IMR-90 (cell line): Measurements from ENCODE around the gene HLA-DPA1. TPM values are rescaled to one million over a fixed set of nuclear protein-coding genes. Genes with fewer than 3 reads are reported as not detected.

Experiments
- ATAC-seq: fragments of 200-7000 bp; cut with Tn5 transposase; 2 replicates; pipeline ENCODE4 v1.9.1; 2020; ENCODE audit warnings: low read depth, mild to moderate bottlenecking, moderate library complexity
- BruUV-seq: library from RNA; stranded (reverse); fragments of 400-500 nt; replicated peaks from 2 replicates; lab custom pipeline; 2021; lab: Mats Ljungman, UMichigan
- CTCF ChIA-PET: fragments of 300-600 bp; formaldehyde crosslinking; extraction: SDS; loops from one replicate; lab custom pipeline; 2021; ENCODE audit warnings: antibody characterized with exemption; lab: Yijun Ruan, JAX
- POLR2A ChIA-PET: fragments of 300-600 bp; sonication (Branson Sonifier 250); formaldehyde crosslinking; loops from one replicate; lab custom pipeline; 2022; ENCODE audit warnings: antibody characterized with exemption; ENCODE audit not compliant: unreplicated experiment; lab: Charles Lee
- DNase-seq: peaks from one replicate; pipeline ENCODE4 v3.0.0; 2013
- H2AFZ ChIP-seq: replicated peaks from 2 replicates; pipeline ENCODE3; 2013; ENCODE audit warnings: low read length, mild to moderate bottlenecking; ENCODE audit not compliant: poor library complexity
- H2AK5ac ChIP-seq: 2 replicates; pipeline ENCODE4 v1.6.1; 2013; ENCODE audit warnings: low read depth, low read length, inconsistent platforms
- H2AK9ac ChIP-seq: replicated peaks from 2 replicates; pipeline ENCODE3; 2013; ENCODE audit warnings: mild to moderate bottlenecking, low read depth, low read length, moderate library complexity; ENCODE audit not compliant: poor library complexity
- H2BK120ac ChIP-seq: 2 replicates; pipeline ENCODE4 v1.6.1; 2013; ENCODE audit warnings: low read depth, low read length, inconsistent platforms
- H2BK15ac ChIP-seq: 3 replicates; pipeline ENCODE4 v1.6.1; 2013; ENCODE audit warnings: low read depth, low read length, inconsistent platforms
- H2BK20ac ChIP-seq: 2 replicates; pipeline ENCODE4 v1.6.1; 2013; ENCODE audit warnings: low read depth, mild to moderate bottlenecking, inconsistent platforms, low read length, moderate library complexity
- H2BK5ac ChIP-seq: 2 replicates; pipeline ENCODE4 v1.6.1; 2013; ENCODE audit warnings: mild to moderate bottlenecking, low read depth, low read length, inconsistent platforms; ENCODE audit not compliant: poor library complexity, severe bottlenecking
- H3K14ac ChIP-seq: replicated peaks from 2 replicates; pipeline ENCODE4 v1.6.1; 2013; ENCODE audit warnings: low read depth, low read length, inconsistent platforms
- H3K18ac ChIP-seq: 2 replicates; pipeline ENCODE4 v1.6.1; 2013; ENCODE audit warnings: low read depth, low read length, control low read depth
- H3K23ac ChIP-seq: 2 replicates; pipeline ENCODE4 v1.6.1; 2013; ENCODE audit warnings: low read depth, low read length, inconsistent platforms
- H3K27ac ChIP-seq: 2 replicates; pipeline ENCODE4 v1.5.1; 2013; ENCODE audit warnings: mild to moderate bottlenecking, control low read depth, low read length; ENCODE audit not compliant: insufficient read depth
- H3K27me3 ChIP-seq: 2 replicates; pipeline ENCODE4 v1.6.1; 2013; ENCODE audit warnings: low read length; ENCODE audit not compliant: control insufficient read depth, insufficient read depth
- H3K36me3 ChIP-seq: 2 replicates; pipeline ENCODE4 v1.6.1; 2013; ENCODE audit warnings: low read length, mixed read lengths; ENCODE audit not compliant: control insufficient read depth, insufficient read depth
- H3K4ac ChIP-seq: 2 replicates; pipeline ENCODE4 v1.6.1; 2013; ENCODE audit warnings: low read depth, low read length, inconsistent platforms
- H3K4me1 ChIP-seq: 2 replicates; pipeline ENCODE4 v1.6.1; 2013; ENCODE audit warnings: low read length, mixed read lengths; ENCODE audit not compliant: control insufficient read depth, insufficient read depth
- H3K4me2 ChIP-seq: 2 replicates; pipeline ENCODE4 v1.6.1; 2013; ENCODE audit warnings: low read depth, mild to moderate bottlenecking, control low read depth, low read length, moderate library complexity
- H3K4me3 ChIP-seq: 2 replicates; pipeline ENCODE4 v1.5.1; 2013; ENCODE audit warnings: low read depth, mild to moderate bottlenecking, control low read depth, low read length, moderate library complexity; ENCODE audit not compliant: insufficient read depth
- H3K56ac ChIP-seq: 2 replicates; pipeline ENCODE4 v1.6.1; 2013; ENCODE audit warnings: low read length, inconsistent platforms; ENCODE audit not compliant: insufficient read depth; ENCODE audit errors: extremely low read depth
- H3K79me1 ChIP-seq, 2 experiments: 2 replicates each; pipeline ENCODE4 v1.6.1; 2013; ENCODE audit warnings: low read length in 2 of 2, inconsistent platforms in 1 of 2, low read depth in 1 of 2
- H3K9ac ChIP-seq: 2 replicates; pipeline ENCODE4 v1.6.1; 2013; ENCODE audit warnings: low read depth, low read length, control low read depth
- H3K9me1 ChIP-seq: 2 replicates; pipeline ENCODE4 v1.6.1; 2013; ENCODE audit warnings: low read length, inconsistent platforms; ENCODE audit not compliant: insufficient read depth
- H3K9me3 ChIP-seq: 2 replicates; pipeline ENCODE4 v1.6.1; 2013; ENCODE audit warnings: low read length; ENCODE audit not compliant: control insufficient read depth, insufficient read depth
- H4K20me1 ChIP-seq: 2 replicates; pipeline ENCODE4 v1.6.1; 2013; ENCODE audit warnings: low read length, inconsistent platforms; ENCODE audit not compliant: insufficient read depth
- H4K5ac ChIP-seq: 2 replicates; pipeline ENCODE4 v1.6.1; 2013; ENCODE audit warnings: mild to moderate bottlenecking, low read depth, low read length, control low read depth
- H4K8ac ChIP-seq, 2 experiments: 2 replicates each; pipeline ENCODE4 v1.6.1; 2013; ENCODE audit warnings: low read depth in 2 of 2, low read length in 2 of 2, control low read depth in 1 of 2, inconsistent platforms in 1 of 2
- H4K91ac ChIP-seq: 2 replicates; pipeline ENCODE4 v1.6.1; 2013; ENCODE audit warnings: low read depth, low read length, inconsistent platforms; ENCODE audit not compliant: insufficient read depth
- BHLHE40 ChIP-seq: fragments of 150-350 bp; IDR thresholded peaks from 2 replicates; pipeline ENCODE4 v1.6.1; 2016; ENCODE audit warnings: mild to moderate bottlenecking, low read depth, low read length
- CEBPB ChIP-seq: IDR thresholded peaks from 2 replicates; pipeline ENCODE4 v1.6.1; 2012; ENCODE audit warnings: low read depth, low read length, improper control_type of control experiment
- CHD1 ChIP-seq: IDR thresholded peaks from 2 replicates; pipeline ENCODE4 v1.6.1; 2012; ENCODE audit warnings: low read depth, low read length, improper control_type of control experiment
- CTCF ChIP-seq: conservative IDR thresholded peaks from 2 replicates; pipeline ENCODE4 v1.5.1; 2012; ENCODE audit warnings: mild to moderate bottlenecking, low read depth, low read length, improper control_type of control experiment
- ELK1 ChIP-seq: fragments of 150-350 bp; IDR thresholded peaks from 2 replicates; pipeline ENCODE4 v1.6.1; 2016; ENCODE audit warnings: low read depth, mild to moderate bottlenecking, low read length, moderate library complexity, borderline replicate concordance
- FOS ChIP-seq: fragments of 150-350 bp; IDR thresholded peaks from 2 replicates; pipeline ENCODE4 v1.6.1; 2016; ENCODE audit warnings: low read depth, low read length
- MAFK ChIP-seq: IDR thresholded peaks from 2 replicates; pipeline ENCODE4 v1.6.1; 2012; ENCODE audit warnings: low read depth, low read length, improper control_type of control experiment
- MAZ ChIP-seq: IDR thresholded peaks from 2 replicates; pipeline ENCODE4 v1.6.1; 2012; ENCODE audit warnings: low read depth, mild to moderate bottlenecking, low read length, improper control_type of control experiment, moderate library complexity, borderline replicate concordance
- MXI1 ChIP-seq: IDR thresholded peaks from 2 replicates; pipeline ENCODE4 v1.6.1; 2012; ENCODE audit warnings: low read depth, mild to moderate bottlenecking, low read length, moderate library complexity, borderline replicate concordance
- NFE2L2 ChIP-seq: fragments of 150-350 bp; IDR thresholded peaks from 2 replicates; pipeline ENCODE4 v1.6.1; 2016; ENCODE audit warnings: low read depth, mild to moderate bottlenecking, low read length
- POLR2A ChIP-seq: IDR thresholded peaks from 2 replicates; pipeline ENCODE4 v1.6.1; 2012; ENCODE audit warnings: mild to moderate bottlenecking, low read depth, low read length
- RAD21 ChIP-seq: IDR thresholded peaks from 2 replicates; pipeline ENCODE4 v1.6.1; 2012; ENCODE audit warnings: low read length, improper control_type of control experiment
- RCOR1 ChIP-seq: IDR thresholded peaks from 2 replicates; pipeline ENCODE4 v1.6.1; 2012; ENCODE audit warnings: mild to moderate bottlenecking, low read length, improper control_type of control experiment; ENCODE audit not compliant: insufficient replicate concordance
- RFX5 ChIP-seq: IDR thresholded peaks from 2 replicates; pipeline ENCODE4 v1.8.0; 2012; ENCODE audit warnings: low read depth, mild to moderate bottlenecking, low read length, moderate library complexity
- SMC3 ChIP-seq: fragments of 150-350 bp; IDR thresholded peaks from 2 replicates; pipeline ENCODE4 v1.6.1; 2016; ENCODE audit warnings: low read depth, mild to moderate bottlenecking, antibody characterized with exemption, low read length, moderate library complexity
- WGBS, 2 experiments: methylation state at CpG; one replicate each; pipeline versions ENCODE4 v1.1.5 to v1.1.7; 2013; ENCODE audit warnings: missing lambda C conversion rate in 2 of 2; ENCODE audit not compliant: insufficient read length in 1 of 2; ENCODE audit errors: extremely low coverage in 2 of 2; 5-methylcytosine and 5-hydroxymethylcytosine counted together
- dilution Hi-C: fragments of 300-500 bp; cut with HindIII; formaldehyde crosslinking; loops from one replicate; pipeline ENCODE4 v1.14.3; 2018; ENCODE audit warnings: low sequenced_read_pairs; ENCODE audit not compliant: unreplicated experiment
- in situ Hi-C: fragments of 300-500 bp; cut with MboI; formaldehyde crosslinking; loops from 3 replicates; pipeline ENCODE4 v1.14.3; 2019; ENCODE audit warnings: low sequenced_read_pairs, inconsistent platforms, mixed read lengths
- intact Hi-C: fragments of 100-400 bp; cut with micrococcal nuclease; formaldehyde crosslinking; loops from 2 replicates; pipeline ENCODE4 v1.10.0; 2022
- polyA plus RNA-seq, 3 experiments: library from polyadenylated mRNA; depleted of rRNA; stranded (reverse); fragments of >200 nt; gene quantifications; 2 replicates each; pipeline ENCODE4 v1.2.3, GENCODE V29; 2012; ENCODE audit warnings: low replicate concordance in 1 of 3
- total RNA-seq: library from RNA; depleted of rRNA; stranded (reverse); fragments of >200 nt; gene quantifications from 2 replicates; pipeline ENCODE4 v1.2.3, GENCODE V29; 2012
- TF ChIP-seq, protein P1 (sequence below): fragments of 150-350 bp; IDR thresholded peaks from 2 replicates; pipeline ENCODE4 v1.6.1; 2017; ENCODE audit warnings: mild to moderate bottlenecking, antibody characterized with exemption, low read length, low read depth

HLA-DPA1 gene
- total and polyA plus RNA-seq, 2 of the 4 experiments (the other 2 are of a cell fraction), result not detected

- no peak overlapping the region for H3K56ac ChIP-seq
- no peak overlapping the region for H3K9ac ChIP-seq
- H3K36me3 ChIP-seq, result no peaks in the 10 kb centered on the region
- no TSS peak for BruUV-seq
- no peaks in the 10 kb centered on the region for H3K9me1 ChIP-seq
- dilution Hi-C loops (no loop called here), in situ Hi-C loops (no loop called here), intact Hi-C loops (no loop called here)
- H3K9me3 ChIP-seq, result no peaks in the 10 kb centered on the region
- no peak overlapping the region for H2BK5ac ChIP-seq
- no peak overlapping the region for H2AFZ ChIP-seq
- POLR2A ChIA-PET, result no interaction called here
- no peak overlapping the region for H2BK15ac ChIP-seq
- H4K20me1 ChIP-seq, result no peaks in the 10 kb centered on the region
- TF ChIP-seq ELK1, result no peak
- no peak for TF ChIP-seq RFX5
- TF ChIP-seq CEBPB, result no peak
- no peak for TF ChIP-seq MAFK
- TF ChIP-seq NFE2L2, result no peak
- no peak for TF ChIP-seq CHD1
- TF ChIP-seq CTCF, result no peak
- no peak for TF ChIP-seq POLR2A
- TF ChIP-seq, protein P1, sequence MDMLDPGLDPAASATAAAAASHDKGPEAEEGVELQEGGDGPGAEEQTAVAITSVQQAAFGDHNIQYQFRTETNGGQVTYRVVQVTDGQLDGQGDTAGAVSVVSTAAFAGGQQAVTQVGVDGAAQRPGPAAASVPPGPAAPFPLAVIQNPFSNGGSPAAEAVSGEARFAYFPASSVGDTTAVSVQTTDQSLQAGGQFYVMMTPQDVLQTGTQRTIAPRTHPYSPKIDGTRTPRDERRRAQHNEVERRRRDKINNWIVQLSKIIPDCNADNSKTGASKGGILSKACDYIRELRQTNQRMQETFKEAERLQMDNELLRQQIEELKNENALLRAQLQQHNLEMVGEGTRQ, result no peak
- no peak for TF ChIP-seq RAD21
- TF ChIP-seq BHLHE40, result no peak
- TF ChIP-seq MAZ, result no peak
- no peak for TF ChIP-seq RCOR1
- no peak for TF ChIP-seq SMC3
- TF ChIP-seq MXI1, result no peak
- no peak for TF ChIP-seq FOS
- H4K8ac ChIP-seq, result no peak overlapping the region
- no peak overlapping the region for H3K4me3 ChIP-seq
- no peak overlapping the region for H2BK120ac ChIP-seq
- no peak overlapping the region for H3K4me2 ChIP-seq
- no CpG with 5 or more reads among the region's 2 CpGs for WGBS, 2 experiments
- no peak overlapping the region for H3K23ac ChIP-seq
- no peak for DNase-seq
- no peaks in the 10 kb centered on the region for H3K79me1 ChIP-seq
- no peak overlapping the region for H2BK20ac ChIP-seq
- CTCF ChIA-PET, result no interaction called here
- H3K18ac ChIP-seq, result no peak overlapping the region
- H3K27ac ChIP-seq, result no peak overlapping the region
- no peak overlapping the region for H4K91ac ChIP-seq
- H3K14ac ChIP-seq, result no peak overlapping the region
- H3K27me3 ChIP-seq, result peaks cover 17% of the 10 kb centered on the region
- no peak overlapping the region for H2AK9ac ChIP-seq
- H2AK5ac ChIP-seq, result no peak overlapping the region
- no peaks in the 10 kb centered on the region for H3K4me1 ChIP-seq
- H4K5ac ChIP-seq, result no peak overlapping the region
- no peak for ATAC-seq
- no peak overlapping the region for H3K4ac ChIP-seq
Measured at GRCh38 chr6:33107641-33108040, 34.2 kb upstream of the HLA-DPA1 start.
